Effector CD8-positive, alpha-beta T cell (primary cell): Measurements from ENCODE around the gene SNED1.

Source experiments
- DNase-seq: peaks from one replicate; lab custom pipeline; 2025; lab: John Stamatoyannopoulos, UW

The SNED1 gene

GRCh38 chr2:240992572-240993291, 5.7 kb upstream of the SNED1 start:
- no peak for DNase-seq

- no peak for DNase-seq
Observed at GRCh38 chr2:240993446-240994170, 4.8 kb upstream of the SNED1 start.

GRCh38 chr2:240994171-240994896, 4.1 kb upstream of the SNED1 start:
- no peak for DNase-seq

- DNase-seq, result no peak
Observed at GRCh38 chr2:240995041-240996021, 3.1 kb upstream of the SNED1 start.

- no peak for DNase-seq
Observed at GRCh38 chr2:240996161-240996833, 2.1 kb upstream of the SNED1 start.

GRCh38 chr2:240996834-240997140, 1.6 kb upstream of the SNED1 start:
- no peak for DNase-seq

- DNase-seq, result no peak
Observed at GRCh38 chr2:240997141-240997855, 1.1 kb upstream of the SNED1 start.

- DNase-seq, result no peak
Observed at GRCh38 chr2:240998706-240998994, 232 bp downstream of the SNED1 start.

- DNase-seq, result no peak
Observed at GRCh38 chr2:240998995-240999791, 775 bp downstream of the SNED1 start.

- no peak for DNase-seq
Observed at GRCh38 chr2:240999873-241000541, 1.6 kb downstream of the SNED1 start.

- no peak for DNase-seq
Observed at GRCh38 chr2:241000831-241001321, 2.5 kb downstream of the SNED1 start.

GRCh38 chr2:241001413-241002274, 3.2 kb downstream of the SNED1 start:
- no peak for DNase-seq

- DNase-seq, result no peak
Observed at GRCh38 chr2:241002275-241003046, 4.0 kb downstream of the SNED1 start.

- DNase-seq, result no peak
Observed at GRCh38 chr2:241003047-241003360, 4.6 kb downstream of the SNED1 start.

- DNase-seq, result no peak
Observed at GRCh38 chr2:241003369-241003768, 5.0 kb downstream of the SNED1 start.

- no peak for DNase-seq
Observed at GRCh38 chr2:241003830-241004564, 5.6 kb downstream of the SNED1 start.

GRCh38 chr2:241005569-241005968, 7.2 kb downstream of the SNED1 start:
- DNase-seq, result no peak
